SK-N-SH (cell line): ENCODE data around the gene MTR. TPM values are rescaled to one million over a fixed set of nuclear protein-coding genes. Genes with fewer than 3 reads are reported as not detected.

Source experiments
- CTCF ChIA-PET: fragments of 300-600, 350-600 bp; formaldehyde crosslinking; extraction: SDS; loops from one replicate; lab custom pipeline; 2021; lab: Yijun Ruan, JAX
- POLR2A ChIA-PET: fragments of 350-600 bp; sonication (Branson Sonifier 250); formaldehyde crosslinking; extraction: SDS; loops from one replicate; lab custom pipeline; 2020; ENCODE audit warnings: antibody characterized with exemption, inconsistent platforms; lab: Yijun Ruan, JAX
- DNase-seq: peaks from one replicate; pipeline ENCODE4 v3.0.0; 2012
- H2AFZ ChIP-seq: fragments of 200-600 bp; sonication (generic); 2 replicates; pipeline ENCODE4 v1.8.1; 2016; ENCODE audit warnings: antibody characterized with exemption, mild to moderate bottlenecking, low read depth
- H3F3A ChIP-seq: fragments of 200-600 bp; sonication (generic); replicated peaks from 2 replicates; pipeline ENCODE3; 2016; ENCODE audit warnings: antibody characterized with exemption, mild to moderate bottlenecking; ENCODE audit not compliant: insufficient read depth
- H3K27ac ChIP-seq, 2 experiments: fragments of 200-500 bp in 1 of 2; fragments of 200-600 bp in 1 of 2; sonication (Bioruptor generic) in 1 of 2; sonication (generic), shearing (Covaris generic) in 1 of 2; 2 replicates each; pipeline versions ENCODE4 v1.5.1 to v1.6.1; 2014 to 2016; ENCODE audit warnings: low read depth in 2 of 2, inconsistent platforms in 1 of 2, low read length in 1 of 2, mild to moderate bottlenecking in 1 of 2, mixed read lengths in 1 of 2
- H3K27me3 ChIP-seq: fragments of 200-600 bp; sonication (generic), shearing (Covaris generic); 2 replicates; pipeline ENCODE4 v1.6.1; 2016; ENCODE audit warnings: mixed run types; ENCODE audit not compliant: insufficient read depth
- H3K36me3 ChIP-seq, 2 experiments: fragments of 200-500 bp in 1 of 2; fragments of 200-600 bp in 1 of 2; sonication (Bioruptor generic) in 1 of 2; sonication (generic) in 1 of 2; replicated peaks in 1 of 2; 2 replicates each; pipeline versions ENCODE3 to v1.5.1; 2014 to 2016; ENCODE audit warnings: low read length in 1 of 2, mild to moderate bottlenecking in 1 of 2; ENCODE audit not compliant: insufficient read depth in 2 of 2, control insufficient read depth in 1 of 2
- H3K4me1 ChIP-seq, 2 experiments: fragments of 200-500 bp in 1 of 2; fragments of 200-600 bp in 1 of 2; sonication (Bioruptor generic) in 1 of 2; sonication (generic), shearing (Covaris generic) in 1 of 2; 2 replicates each; pipeline versions ENCODE4 v1.5.1 to v1.6.1; 2014 to 2016; ENCODE audit warnings: low read depth in 1 of 2, low read length in 1 of 2, mixed run types in 1 of 2; ENCODE audit not compliant: insufficient read depth in 2 of 2, control insufficient read depth in 1 of 2
- H3K4me2 ChIP-seq: fragments of 200-600 bp; sonication (generic), shearing (Covaris generic); 2 replicates; pipeline ENCODE4 v1.6.1; 2017; ENCODE audit warnings: mixed run types
- H3K4me3 ChIP-seq, 2 experiments: fragments of 200-500 bp in 1 of 2; fragments of 200-600 bp in 1 of 2; sonication (Bioruptor generic) in 1 of 2; sonication (generic), shearing (Covaris generic) in 1 of 2; 2 replicates each; pipeline versions ENCODE4 v1.5.1 to v1.8.1; 2014 to 2016; ENCODE audit warnings: low read depth in 2 of 2, inconsistent platforms in 1 of 2, low read length in 1 of 2, mild to moderate bottlenecking in 1 of 2, mixed read lengths in 1 of 2, moderate library complexity in 1 of 2
- H3K79me2 ChIP-seq: fragments of 200-600 bp; sonication (generic); 2 replicates; pipeline ENCODE4 v1.8.1; 2017; ENCODE audit warnings: mild to moderate bottlenecking; ENCODE audit not compliant: insufficient read depth
- H3K9ac ChIP-seq: fragments of 200-600 bp; sonication (generic); 2 replicates; pipeline ENCODE4 v1.6.1; 2017; ENCODE audit warnings: mixed run types
- H3K9me2 ChIP-seq: fragments of 200-600 bp; sonication (generic); 2 replicates; pipeline ENCODE4 v1.6.1; 2017; ENCODE audit warnings: mixed run types
- H3K9me3 ChIP-seq: fragments of 200-600 bp; sonication (generic); 2 replicates; pipeline ENCODE4 v1.6.1; 2017; ENCODE audit warnings: mixed run types, mild to moderate bottlenecking, moderate library complexity
- H4K20me1 ChIP-seq: fragments of 200-600 bp; sonication (generic); 2 replicates; pipeline ENCODE4 v1.6.1; 2017; ENCODE audit warnings: mild to moderate bottlenecking, mixed run types; ENCODE audit not compliant: insufficient read depth
- CHD2 ChIP-seq: fragments of 150-350 bp; IDR thresholded peaks from 2 replicates; pipeline ENCODE4 v1.6.1; 2018; ENCODE audit warnings: low read length; ENCODE audit not compliant: partially characterized antibody
- ELF1 ChIP-seq: IDR thresholded peaks from 2 replicates; pipeline ENCODE4 v1.4.0; 2012
- EP300 ChIP-seq, 2 experiments: IDR thresholded peaks; 2 replicates each; pipeline versions ENCODE4 v1.4.0 to v1.6.1; 2012; ENCODE audit warnings: borderline replicate concordance in 1 of 2, low read depth in 1 of 2, low read length in 1 of 2
- EZH2phosphoT487 ChIP-seq: fragments of 200-600 bp; sonication (generic); IDR thresholded peaks from 2 replicates; pipeline ENCODE4 v1.6.1; 2017; ENCODE audit warnings: low read depth, mixed run types, mild to moderate bottlenecking, antibody characterized with exemption, moderate library complexity, borderline replicate concordance
- FOXJ3 ChIP-seq: sonication (generic); formaldehyde crosslinking; IDR thresholded peaks from 2 replicates; pipeline ENCODE4 v1.5.1; 2020; ENCODE audit warnings: mild to moderate bottlenecking, missing genetic modification reagents
- FOXM1 ChIP-seq: IDR thresholded peaks from 2 replicates; pipeline ENCODE4 v1.4.0; 2012; ENCODE audit warnings: low read depth, mild to moderate bottlenecking
- GATA2 ChIP-seq: sonication (generic); formaldehyde crosslinking; IDR thresholded peaks from 2 replicates; pipeline ENCODE4 v1.5.0; 2020; ENCODE audit warnings: mild to moderate bottlenecking, missing genetic modification reagents
- IRF3 ChIP-seq: fragments of 150-350 bp; IDR thresholded peaks from 2 replicates; pipeline ENCODE4 v1.6.1; 2016; ENCODE audit warnings: mild to moderate bottlenecking, low read depth, low read length
- MEF2A ChIP-seq: IDR thresholded peaks from 2 replicates; pipeline ENCODE4 v1.4.0; 2012; ENCODE audit warnings: low read depth, borderline replicate concordance
- NFIC ChIP-seq: IDR thresholded peaks from 2 replicates; pipeline ENCODE4 v1.4.0; 2012; ENCODE audit warnings: borderline replicate concordance
- PBX3 ChIP-seq: IDR thresholded peaks from 2 replicates; pipeline ENCODE4; 2012
- RAD21 ChIP-seq: IDR thresholded peaks from 2 replicates; pipeline ENCODE4 v1.6.1; 2012; ENCODE audit warnings: mild to moderate bottlenecking, low read length
- RCOR1 ChIP-seq: fragments of 150-350 bp; IDR thresholded peaks from 2 replicates; pipeline ENCODE4 v1.6.1; 2017; ENCODE audit warnings: antibody characterized with exemption, low read length
- REST ChIP-seq: IDR thresholded peaks from 2 replicates; pipeline ENCODE4 v1.6.1; 2012; ENCODE audit warnings: mild to moderate bottlenecking, low read depth, low read length, moderate library complexity
- SIN3A ChIP-seq: IDR thresholded peaks from 2 replicates; pipeline ENCODE4 v1.6.1; 2012; ENCODE audit warnings: low read depth, mild to moderate bottlenecking, low read length, moderate library complexity, borderline replicate concordance
- TAF1 ChIP-seq: IDR thresholded peaks from 2 replicates; pipeline ENCODE4 v1.6.1; 2012; ENCODE audit warnings: low read depth, mild to moderate bottlenecking, low read length, moderate library complexity, borderline replicate concordance
- YY1 ChIP-seq: IDR thresholded peaks from 2 replicates; pipeline ENCODE4 v1.4.0; 2012; ENCODE audit warnings: low read depth, mild to moderate bottlenecking
- WGBS: methylation state at CpG from one replicate; pipeline ENCODE4 v1.1.6; 2017; ENCODE audit warnings: low lambda C conversion rate; 5-methylcytosine and 5-hydroxymethylcytosine counted together
- polyA plus RNA-seq, 3 experiments: library from polyadenylated mRNA; depleted of rRNA; stranded (reverse); fragments of >200 nt; gene quantifications; 2 replicates each; pipeline ENCODE4 v1.2.3, GENCODE V29; 2012

The MTR gene
- polyA plus RNA-seq, 1 of the 3 experiments (the other 2 are of a cell fraction) = 5.4 TPM

GRCh38 chr1:236799001-236799400, 3.9 kb downstream of the MTR start:
- Histone ChIP-seq H3K4me3 (no peak overlapping the region), H3K27ac (no peak overlapping the region), H2AFZ (no peak overlapping the region), H3K9me3 (no peaks in the 10 kb centered on the region), H3F3A (peaks cover 3% of the 10 kb centered on the region), H3K4me2 (no peak overlapping the region), H3K36me3 (peaks cover 0 to 14% of the 10 kb centered on the region in 2 experiments), H3K79me2 (peaks cover 77% of the 10 kb centered on the region), H3K9me2 (no peaks in the 10 kb centered on the region), H3K27me3 (no peaks in the 10 kb centered on the region), H3K9ac (no peak overlapping the region), H3K4me1 (peaks cover 0 to 5% of the 10 kb centered on the region in 2 experiments; a peak in 2 of 4 replicates), H4K20me1 (no peaks in the 10 kb centered on the region)
- no peak for DNase-seq
- 91% methylated on average over 5 of the region's 5 CpGs for WGBS
- ChIA-PET POLR2A (no interaction called here), CTCF (interaction anchor here (1.1 kb wide), 1 partner anchor 10 kb away, joined by 4 read pairs; no protein-coding TSS in a partner anchor)
- TF ChIP-seq ELF1 = no peak
- no peak for TF ChIP-seq MEF2A
- TF ChIP-seq CHD2 = no peak
- no peak for TF ChIP-seq FOXJ3 (CRISPR knock-in tag)
- TF ChIP-seq IRF3 = no peak
- TF ChIP-seq RCOR1 = no peak
- no peak for TF ChIP-seq GATA2

- 83% methylated on average over 5 of the region's 5 CpGs for WGBS
Measured at GRCh38 chr1:236800002-236800620, 5.0 kb downstream of the MTR start.

More at GRCh38 chr1:236800002-236800620, 5.0 kb downstream of the MTR start:
- Histone ChIP-seq H3K4me1 (peaks cover 0 to 3% of the 10 kb centered on the region in 2 experiments; a peak in 2 of 4 replicates), H2AFZ (no peak overlapping the region), H3K36me3 (peaks cover 0 to 24% of the 10 kb centered on the region in 2 experiments), H3K4me3 (no peak overlapping the region), H3K27me3 (no peaks in the 10 kb centered on the region), H3K9me2 (no peaks in the 10 kb centered on the region), H3K9me3 (no peaks in the 10 kb centered on the region), H3K79me2 (peaks cover 88% of the 10 kb centered on the region), H4K20me1 (no peaks in the 10 kb centered on the region), H3K27ac (no peak overlapping the region), H3F3A (peaks cover 3% of the 10 kb centered on the region), H3K9ac (no peak overlapping the region), H3K4me2 (no peak overlapping the region)
- no peak for DNase-seq
- TF ChIP-seq EP300 (IDR thresholded peaks at IDR 0.05; ENCODE audit: borderline replicate concordance in 1 of 2, low read depth in 1 of 2, low read length in 1 of 2) (no peak), YY1 (no peak), IRF3 (no peak), EZH2phosphoT487 (no peak), REST (no peak), CHD2 (no peak), FOXM1 (no peak), NFIC (no peak), SIN3A (no peak), RAD21 (no peak), MEF2A (no peak), PBX3 (no peak), FOXJ3 (CRISPR knock-in tag) (no peak), TAF1 (no peak)
- CTCF ChIA-PET = no interaction called here
- POLR2A ChIA-PET = no interaction called here
